CD14-positive monocyte (primary cell): Measurements from ENCODE around the gene CDC42EP4. TPM values are rescaled to one million over a fixed set of nuclear protein-coding genes. Genes with fewer than 3 reads are reported as not detected.

ENCODE experiments used
- DNase-seq, 3 donors: peaks; one replicate each; pipeline ENCODE4 v3.0.0-alpha.2; 2011 to 2022
- H2AFZ ChIP-seq: 2 replicates; pipeline ENCODE4 v1.6.0; 2012; ENCODE audit warnings: mild to moderate bottlenecking, low read depth, low read length, inconsistent platforms; ENCODE audit not compliant: insufficient read depth, poor library complexity, severe bottlenecking
- H3K27ac ChIP-seq, 2 donors: 1 replicate in 1 of 2; 2 replicates in 1 of 2; pipeline ENCODE4 v1.5.1; 2012 to 2013; ENCODE audit warnings: low read length in 2 of 2, control low read depth in 1 of 2, inconsistent platforms in 1 of 2, low read depth in 1 of 2, mild to moderate bottlenecking in 1 of 2
- H3K27me3 ChIP-seq, 2 donors: one replicate each; pipeline versions ENCODE4 v1.6.0 to v1.6.1; 2011 to 2013; ENCODE audit warnings: low read length in 2 of 2; ENCODE audit not compliant: control insufficient read depth in 2 of 2, insufficient read depth in 2 of 2
- H3K36me3 ChIP-seq, 2 donors: replicated peaks in 1 of 2; 1 replicate in 1 of 2; 2 replicates in 1 of 2; pipeline versions ENCODE4 v1.5.1 to v1.6.1; 2012 to 2013; ENCODE audit warnings: low read length in 2 of 2, control low read depth in 1 of 2, inconsistent platforms in 1 of 2, mild to moderate bottlenecking in 1 of 2; ENCODE audit not compliant: insufficient read depth in 2 of 2, control insufficient read depth in 1 of 2
- H3K4me1 ChIP-seq, 2 donors: 1 replicate in 1 of 2; 2 replicates in 1 of 2; pipeline versions ENCODE4 v1.5.1 to v1.6.1; 2012 to 2013; ENCODE audit warnings: low read length in 2 of 2, control low read depth in 1 of 2, inconsistent platforms in 1 of 2, mild to moderate bottlenecking in 1 of 2, moderate library complexity in 1 of 2; ENCODE audit not compliant: insufficient read depth in 2 of 2, control insufficient read depth in 1 of 2
- H3K4me2 ChIP-seq: replicated peaks from 2 replicates; pipeline ENCODE3; 2012; ENCODE audit warnings: low read length, moderate library complexity, mild to moderate bottlenecking; ENCODE audit not compliant: poor library complexity, severe bottlenecking; ENCODE audit errors: extremely low read depth
- H3K4me3 ChIP-seq, 3 experiments: fragments of 200-600 bp in 1 of 3; sonication (generic) in 1 of 3; replicated peaks in 1 of 3; 1 replicate in 2 of 3; 2 replicates in 1 of 3; pipeline ENCODE4 v1.5.1; 2011 to 2013; ENCODE audit warnings: low read length in 3 of 3, mild to moderate bottlenecking in 3 of 3, control low read depth in 2 of 3, low read depth in 2 of 3, inconsistent platforms in 1 of 3, moderate library complexity in 1 of 3
- H3K79me2 ChIP-seq: 2 replicates; pipeline ENCODE4 v1.6.0; 2012; ENCODE audit warnings: mild to moderate bottlenecking, control low read depth, inconsistent platforms, low read length, moderate library complexity; ENCODE audit not compliant: insufficient read depth
- H3K9ac ChIP-seq: 2 replicates; pipeline ENCODE4 v1.6.0; 2017; ENCODE audit warnings: low read length, mild to moderate bottlenecking; ENCODE audit not compliant: insufficient read depth, poor library complexity, severe bottlenecking
- H3K9me3 ChIP-seq, 2 donors: replicated peaks in 1 of 2; 1 replicate in 1 of 2; 2 replicates in 1 of 2; pipeline versions ENCODE4 v1.5.1 to v1.6.1; 2012 to 2013; ENCODE audit warnings: low read length in 2 of 2, control low read depth in 1 of 2; ENCODE audit not compliant: control insufficient read depth in 1 of 2, insufficient read depth in 1 of 2
- H4K20me1 ChIP-seq: 2 replicates; pipeline ENCODE4 v1.6.0; 2012; ENCODE audit warnings: mild to moderate bottlenecking, low read length, control low read depth, moderate library complexity; ENCODE audit not compliant: insufficient read depth
- H3K27ac Mint-ChIP-seq, 7 donors: one replicate each; pipeline ENCODE4 v1.8.0; 2020; ENCODE audit warnings: mild to moderate bottlenecking in 7 of 7, mixed read lengths in 7 of 7, moderate library complexity in 6 of 7, inconsistent platforms in 2 of 7
- H3K27me3 Mint-ChIP-seq, 3 donors: one replicate each; pipeline ENCODE4 v1.8.0; 2021 to 2022; ENCODE audit warnings: low read depth in 3 of 3, mild to moderate bottlenecking in 3 of 3, mixed read lengths in 3 of 3, moderate library complexity in 3 of 3, inconsistent platforms in 1 of 3
- H3K36me3 Mint-ChIP-seq, 2 donors: one replicate each; pipeline ENCODE4 v1.8.0; 2020; ENCODE audit warnings: mixed read lengths in 2 of 2, inconsistent platforms in 1 of 2, mild to moderate bottlenecking in 1 of 2
- H3K4me1 Mint-ChIP-seq: one replicate; pipeline ENCODE4 v1.8.0; 2020; ENCODE audit warnings: mild to moderate bottlenecking, mixed read lengths
- H3K4me3 Mint-ChIP-seq, 2 donors: one replicate each; pipeline ENCODE4 v1.8.0; 2020; ENCODE audit warnings: mild to moderate bottlenecking in 2 of 2, mixed read lengths in 2 of 2, moderate library complexity in 1 of 2
- H3K9me3 Mint-ChIP-seq, 7 donors: one replicate each; pipeline ENCODE4 v1.8.0; 2020 to 2022; ENCODE audit warnings: mixed read lengths in 7 of 7, mild to moderate bottlenecking in 6 of 7, moderate library complexity in 6 of 7, inconsistent platforms in 2 of 7
- WGBS: methylation state at CpG from one replicate; pipeline ENCODE4 v1.1.5; 2013; ENCODE audit warnings: missing lambda C conversion rate; ENCODE audit not compliant: insufficient coverage; 5-methylcytosine and 5-hydroxymethylcytosine counted together
- intact Hi-C, 2 donors: fragments of 100-400 bp; cut with micrococcal nuclease; formaldehyde crosslinking; loops; one replicate each; pipeline versions ENCODE4 v1.15.0 to v1.15.1; 2023
- polyA plus RNA-seq, 3 donors: library from polyadenylated mRNA; depleted of rRNA in 1 of 3; unstranded in 2 of 3; stranded (reverse) in 1 of 3; fragments of 300-500 nt in 2 of 3; fragments of >200 nt in 1 of 3; fragmentation: Illumina TruSeq in 2 of 3; gene quantifications; 1 replicate in 2 of 3; 2 replicates in 1 of 3; pipeline ENCODE4 v1.2.3, GENCODE V29; 2012 to 2021
- TF ChIP-seq, protein P1 (sequence below): fragments of 200-600 bp; IDR thresholded peaks from one replicate; pipeline ENCODE4 v1.8.0; 2022; ENCODE audit warnings: antibody characterized with exemption, mild to moderate bottlenecking

Gene CDC42EP4
- polyA plus RNA-seq, 3 donors = 6.4 to 12.7 (median 6.6) TPM

DNA sequence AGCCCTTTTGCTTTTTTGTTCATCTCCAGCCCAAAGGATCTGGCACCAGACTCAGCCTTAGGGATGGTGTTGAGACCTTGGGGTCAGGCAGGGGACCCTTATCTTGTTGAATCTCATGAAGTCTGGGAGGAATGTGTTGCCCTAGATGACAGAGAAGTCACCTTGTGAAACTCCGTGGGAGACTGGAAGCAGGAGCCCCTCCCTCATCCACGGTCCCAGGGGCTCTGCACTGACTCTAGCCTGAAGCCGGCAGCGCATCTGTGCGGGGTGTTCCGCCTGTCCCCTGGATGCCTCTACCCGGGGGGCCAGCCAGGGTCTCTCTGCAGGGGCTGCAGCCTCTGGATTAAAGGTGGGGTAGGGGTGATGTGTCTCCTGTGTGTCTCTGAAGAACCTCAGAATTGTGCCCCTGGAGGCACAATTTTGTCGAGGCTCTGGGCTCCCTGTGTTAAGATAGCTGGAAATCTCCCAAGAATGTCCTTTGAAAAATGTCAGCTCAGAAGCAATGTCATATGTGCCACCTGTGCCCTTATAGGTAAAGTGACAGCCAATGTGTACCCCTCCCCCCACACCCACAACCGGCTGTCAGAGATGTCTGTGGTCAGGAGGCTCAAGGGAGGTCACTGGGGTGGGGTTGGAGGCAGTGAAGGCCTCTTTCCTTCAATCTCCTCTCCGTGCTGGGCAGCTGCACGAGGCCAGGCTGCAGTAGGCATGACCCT lies 32.1 kb upstream of the CDC42EP4 start:
- Histone ChIP-seq H3K27me3 (no peaks in the 10 kb centered on the region), H3K4me1 (peaks cover 10 to 13% of the 10 kb centered on the region in 2 donors), H3K27ac (no peak overlapping the region), H2AFZ (peak overlapping the region; percentile 13), H4K20me1 (no peaks in the 10 kb centered on the region), H3K9me3 (no peaks in the 10 kb centered on the region), H3K9ac (no peak overlapping the region), H3K79me2 (no peaks in the 10 kb centered on the region), H3K36me3 (no peaks in the 10 kb centered on the region), H3K4me2 (no peak overlapping the region), H3K4me3 (no peak overlapping the region)
- no peak for DNase-seq
- no peaks in the 10 kb centered on the region for H3K9me3 Mint-ChIP-seq
- no peak overlapping the region for H3K4me3 Mint-ChIP-seq
- H3K27ac Mint-ChIP-seq = no peak overlapping the region
- TF ChIP-seq, protein P1, sequence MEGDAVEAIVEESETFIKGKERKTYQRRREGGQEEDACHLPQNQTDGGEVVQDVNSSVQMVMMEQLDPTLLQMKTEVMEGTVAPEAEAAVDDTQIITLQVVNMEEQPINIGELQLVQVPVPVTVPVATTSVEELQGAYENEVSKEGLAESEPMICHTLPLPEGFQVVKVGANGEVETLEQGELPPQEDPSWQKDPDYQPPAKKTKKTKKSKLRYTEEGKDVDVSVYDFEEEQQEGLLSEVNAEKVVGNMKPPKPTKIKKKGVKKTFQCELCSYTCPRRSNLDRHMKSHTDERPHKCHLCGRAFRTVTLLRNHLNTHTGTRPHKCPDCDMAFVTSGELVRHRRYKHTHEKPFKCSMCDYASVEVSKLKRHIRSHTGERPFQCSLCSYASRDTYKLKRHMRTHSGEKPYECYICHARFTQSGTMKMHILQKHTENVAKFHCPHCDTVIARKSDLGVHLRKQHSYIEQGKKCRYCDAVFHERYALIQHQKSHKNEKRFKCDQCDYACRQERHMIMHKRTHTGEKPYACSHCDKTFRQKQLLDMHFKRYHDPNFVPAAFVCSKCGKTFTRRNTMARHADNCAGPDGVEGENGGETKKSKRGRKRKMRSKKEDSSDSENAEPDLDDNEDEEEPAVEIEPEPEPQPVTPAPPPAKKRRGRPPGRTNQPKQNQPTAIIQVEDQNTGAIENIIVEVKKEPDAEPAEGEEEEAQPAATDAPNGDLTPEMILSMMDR = no peak
- H3K27me3 Mint-ChIP-seq = peaks cover 0 to 3% (median 0%) of the 10 kb centered on the region in 3 donors
- H3K4me1 Mint-ChIP-seq = peaks cover 11% of the 10 kb centered on the region
- intact Hi-C loops = no loop called here
- H3K36me3 Mint-ChIP-seq = no peaks in the 10 kb centered on the region
- WGBS = 74% methylated on average over 9 of the region's 11 CpGs

DNA sequence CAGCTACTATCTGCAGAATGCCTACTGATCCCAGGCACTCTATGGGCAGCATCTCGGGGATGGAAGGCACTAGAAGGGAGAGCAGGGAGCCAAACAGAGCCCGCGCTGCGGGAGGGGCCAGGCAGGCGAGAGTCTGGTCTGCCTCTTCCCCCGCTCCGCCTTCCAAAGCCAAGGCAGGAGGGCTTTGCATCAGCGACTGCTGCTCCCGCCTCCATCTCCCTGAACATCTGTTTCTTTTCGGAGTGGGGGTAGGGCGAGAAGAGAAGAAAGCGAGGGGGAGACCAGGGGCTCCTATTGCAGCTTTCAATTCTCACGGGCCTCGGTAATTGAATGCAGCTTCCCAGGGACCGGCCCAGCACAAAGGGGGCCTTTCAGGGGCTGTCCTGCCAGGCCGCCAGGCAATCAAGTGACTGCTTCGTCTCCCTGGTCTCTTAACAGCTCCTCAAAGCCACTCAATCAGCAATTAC lies 31.4 kb upstream of the CDC42EP4 start:
- no peaks in the 10 kb centered on the region for H3K9me3 ChIP-seq
- H3K4me1 ChIP-seq = peaks cover 10 to 13% of the 10 kb centered on the region in 2 donors
- H4K20me1 ChIP-seq = no peaks in the 10 kb centered on the region
- Mint-ChIP-seq H3K9me3 (no peaks in the 10 kb centered on the region), H3K4me3 (no peak overlapping the region), H3K27ac (no peak overlapping the region), H3K27me3 (peaks cover 0 to 3% (median 0%) of the 10 kb centered on the region in 3 donors), H3K36me3 (no peaks in the 10 kb centered on the region), H3K4me1 (peaks cover 13% of the 10 kb centered on the region)
- WGBS = 70% methylated on average over 12 of the region's 17 CpGs
- H3K4me2 ChIP-seq = no peak overlapping the region
- DNase-seq = no peak
- intact Hi-C loops = no loop called here
- no peak overlapping the region for H3K4me3 ChIP-seq
- H2AFZ ChIP-seq = peak overlapping the region; percentile 13
- no peak overlapping the region for H3K27ac ChIP-seq
- TF ChIP-seq, protein P1 = no peak
- no peaks in the 10 kb centered on the region for H3K36me3 ChIP-seq
- no peaks in the 10 kb centered on the region for H3K27me3 ChIP-seq
- H3K9ac ChIP-seq = no peak overlapping the region
- no peaks in the 10 kb centered on the region for H3K79me2 ChIP-seq
